Natural killer cell (primary cell): ENCODE results near the gene PTPRCAP. TPM values are rescaled to one million over a fixed set of nuclear protein-coding genes. Genes with fewer than 3 reads are reported as not detected.
A peak's percentile ranks its signal among the peaks of the same experiment; 100 is the strongest.

Source experiments
- ATAC-seq, 3 donors: fragments of 150-1000 bp in 2 of 3; fragments of 200-7000 bp in 1 of 3; cut with Tn5 transposase; 1 replicate in 1 of 3; 2 replicates in 2 of 3; pipeline ENCODE4 v1.10.0; 2021; ENCODE audit warnings: mild to moderate bottlenecking in 2 of 3, moderate library complexity in 2 of 3
- DNase-seq, 2 donors: peaks; one replicate each; pipeline versions ENCODE4 v3.0.0 to v3.0.0-alpha.2; 2013 to 2021; ENCODE audit warnings: mixed read lengths in 1 of 2
- H3K27ac ChIP-seq: one replicate; pipeline ENCODE4 v1.5.1; 2013; ENCODE audit warnings: mild to moderate bottlenecking, low read length
- H3K27me3 ChIP-seq: one replicate; pipeline ENCODE4 v1.6.1; 2013; ENCODE audit warnings: low read length; ENCODE audit not compliant: control insufficient read depth, insufficient read depth
- H3K36me3 ChIP-seq: one replicate; pipeline ENCODE4 v1.6.1; 2013; ENCODE audit warnings: low read length; ENCODE audit not compliant: control insufficient read depth, insufficient read depth
- H3K4me1 ChIP-seq: one replicate; pipeline ENCODE4 v1.6.1; 2013; ENCODE audit warnings: low read length; ENCODE audit not compliant: control insufficient read depth, insufficient read depth
- H3K4me3 ChIP-seq: one replicate; pipeline ENCODE4 v1.5.1; 2013; ENCODE audit warnings: low read length
- H3K9me3 ChIP-seq: one replicate; pipeline ENCODE4 v1.6.1; 2013; ENCODE audit warnings: low read length; ENCODE audit not compliant: control insufficient read depth, insufficient read depth
- H3K27ac Mint-ChIP-seq, 2 donors: one replicate each; pipeline ENCODE4 v1.8.0; 2022; ENCODE audit warnings: mild to moderate bottlenecking in 2 of 2, mixed read lengths in 2 of 2, moderate library complexity in 1 of 2
- H3K27me3 Mint-ChIP-seq, 2 donors: one replicate each; pipeline ENCODE4 v1.8.0; 2022; ENCODE audit warnings: low read depth in 2 of 2, mixed read lengths in 2 of 2
- H3K36me3 Mint-ChIP-seq: one replicate; pipeline ENCODE4 v1.8.0; 2022; ENCODE audit warnings: mixed read lengths
- H3K4me1 Mint-ChIP-seq, 2 donors: one replicate each; pipeline ENCODE4 v1.8.0; 2022; ENCODE audit warnings: mixed read lengths in 2 of 2
- H3K4me3 Mint-ChIP-seq: one replicate; pipeline ENCODE4 v1.8.0; 2022; ENCODE audit warnings: mild to moderate bottlenecking, moderate library complexity, mixed read lengths
- H3K9me3 Mint-ChIP-seq, 2 donors: one replicate each; pipeline ENCODE4 v1.8.0; 2022; ENCODE audit warnings: mixed read lengths in 2 of 2
- CTCF ChIP-seq: fragments of 200-600 bp; IDR thresholded peaks from one replicate; pipeline ENCODE4 v1.8.0; 2022; ENCODE audit warnings: antibody characterized with exemption
- WGBS: methylation state at CpG from one replicate; pipeline ENCODE4 v1.1.7; 2013; ENCODE audit warnings: missing lambda C conversion rate; ENCODE audit not compliant: insufficient coverage; 5-methylcytosine and 5-hydroxymethylcytosine counted together
- intact Hi-C: fragments of 100-400 bp; cut with micrococcal nuclease; formaldehyde crosslinking; loops from one replicate; pipeline ENCODE4 v1.14.2; 2022
- total RNA-seq, 4 donors: library from RNA; stranded (reverse); fragments of 120-200 nt in 1 of 4; gene quantifications; one replicate each; pipeline versions ENCODE4 v1.2.3 to v1.2.4, GENCODE V29; 2013 to 2022

The PTPRCAP gene
- total RNA-seq, 3 donors from 2014 or later (not counting 1 experiment from before 2014, with no cell fraction given): 240 to 301 (median 269) TPM

- no peaks in the 10 kb centered on the region for H3K36me3 Mint-ChIP-seq
- no peak overlapping the region for H3K27ac ChIP-seq
- H3K4me3 ChIP-seq: no peak overlapping the region
- no peak for DNase-seq
- no peaks in the 10 kb centered on the region for H3K27me3 Mint-ChIP-seq
- H3K27ac Mint-ChIP-seq: peak overlapping the region; percentile 72 to 84
- no peak overlapping the region for H3K4me3 Mint-ChIP-seq
- no peak for TF ChIP-seq CTCF
- H3K36me3 ChIP-seq: peaks cover 7% of the 10 kb centered on the region
- intact Hi-C loops: no loop called here
- 67% methylated on average over 9 of the region's 9 CpGs for WGBS
- no peaks in the 10 kb centered on the region for H3K9me3 Mint-ChIP-seq
- no peak for ATAC-seq
- peaks cover 96% of the 10 kb centered on the region for H3K4me1 ChIP-seq
- H3K4me1 Mint-ChIP-seq: peaks cover 45 to 85% of the 10 kb centered on the region in 2 donors
- H3K27me3 ChIP-seq: no peaks in the 10 kb centered on the region
- no peaks in the 10 kb centered on the region for H3K9me3 ChIP-seq
Measured at GRCh38 chr11:67412495-67413179, 24.8 kb downstream of the PTPRCAP start.

GRCh38 chr11:67411785-67412152 lies 25.7 kb downstream of the PTPRCAP start:
- Mint-ChIP-seq H3K9me3 (no peaks in the 10 kb centered on the region), H3K27me3 (no peaks in the 10 kb centered on the region)

DNA sequence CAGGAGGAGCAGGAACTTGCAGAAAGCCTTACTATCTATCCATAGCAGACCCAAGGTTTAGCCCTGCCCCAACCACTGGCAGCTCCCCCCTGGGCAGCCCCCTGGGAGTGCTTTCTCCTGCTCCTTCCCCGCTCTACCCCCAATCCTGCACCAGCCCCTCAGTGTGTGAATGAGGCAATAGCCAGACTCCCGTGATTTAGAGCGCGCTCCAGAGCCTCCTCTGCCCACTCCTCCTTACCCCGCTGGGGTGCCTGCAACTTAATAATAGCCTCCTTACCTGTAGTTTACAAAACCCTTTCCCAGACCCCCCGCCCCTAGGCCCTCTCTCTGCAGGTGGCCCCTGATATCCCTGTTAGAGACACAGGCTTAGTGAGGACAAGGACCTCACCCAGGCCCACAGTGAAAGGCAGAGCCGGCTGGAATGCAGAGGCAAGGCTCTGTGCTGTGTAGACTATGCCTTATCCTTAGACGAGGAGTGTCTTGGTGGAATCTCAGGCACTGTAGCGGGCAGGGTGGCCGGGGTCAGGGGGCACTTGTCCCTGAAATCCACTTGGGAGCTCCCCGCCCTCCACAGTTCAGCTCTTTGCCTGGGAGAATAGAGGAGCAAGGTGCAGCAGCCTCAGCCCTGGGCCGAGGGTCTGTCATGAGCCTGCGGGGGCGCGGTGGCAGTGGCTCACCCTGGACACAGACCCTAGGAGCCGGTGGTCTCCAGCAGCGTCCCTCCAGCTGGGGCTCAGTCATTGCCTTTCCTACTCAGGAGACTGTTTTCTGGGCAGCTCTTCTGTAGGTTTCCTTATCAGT lies 26.3 kb downstream of the PTPRCAP start:
- H3K4me3 Mint-ChIP-seq: peak overlapping the region; percentile 56
- TF ChIP-seq CTCF: no peak
- H3K27ac Mint-ChIP-seq: peak overlapping the region; percentile 86 to 96
- ATAC-seq (no peak), DNase-seq (no peak)
- no peaks in the 10 kb centered on the region for H3K27me3 ChIP-seq
- WGBS: 91% methylated on average over 17 of the region's 17 CpGs
- no peaks in the 10 kb centered on the region for H3K9me3 ChIP-seq
- peak overlapping the region; percentile 63 for H3K27ac ChIP-seq
- H3K9me3 Mint-ChIP-seq: no peaks in the 10 kb centered on the region
- no peak overlapping the region for H3K4me3 ChIP-seq
- intact Hi-C loops: no loop called here
- H3K4me1 ChIP-seq: peaks cover 96% of the 10 kb centered on the region
- H3K36me3 Mint-ChIP-seq: no peaks in the 10 kb centered on the region
- H3K27me3 Mint-ChIP-seq: no peaks in the 10 kb centered on the region
- peaks cover 50 to 84% of the 10 kb centered on the region in 2 donors for H3K4me1 Mint-ChIP-seq
- peaks cover 17% of the 10 kb centered on the region for H3K36me3 ChIP-seq

More at GRCh38 chr11:67411785-67412152, 25.7 kb downstream of the PTPRCAP start:
- peaks cover 96% of the 10 kb centered on the region for H3K4me1 ChIP-seq
- 66% methylated on average over 7 of the region's 7 CpGs for WGBS
- H3K27ac ChIP-seq: no peak overlapping the region
- ATAC-seq: no peak
- DNase-seq: peak in 1 of 2 donors; percentile 57
- H3K36me3 Mint-ChIP-seq: no peaks in the 10 kb centered on the region
- peaks cover 51 to 85% of the 10 kb centered on the region in 2 donors for H3K4me1 Mint-ChIP-seq
- no peaks in the 10 kb centered on the region for H3K27me3 ChIP-seq
- no peak overlapping the region for H3K27ac Mint-ChIP-seq
- H3K36me3 ChIP-seq: peaks cover 14% of the 10 kb centered on the region
- peak overlapping the region; percentile 35 for H3K4me3 Mint-ChIP-seq
- no peak overlapping the region for H3K4me3 ChIP-seq
- H3K9me3 ChIP-seq: no peaks in the 10 kb centered on the region
- intact Hi-C loops: no loop called here
- TF ChIP-seq CTCF: no peak
